Fibroblast of skin of right quadriceps (primary cell): ENCODE results near the gene CST11.
"Not testable (repeated sequence)": the region's sequence is repeated elsewhere in the genome, so short reads cannot be mapped to it uniquely, and the experiment has no call there.

Experiments
- DNase-seq: peaks from one replicate; pipeline ENCODE4 v3.0.0-alpha.2; 2013

The CST11 gene

GRCh38 chr20:23452776-23453175, at the start of gene CST11:
Gene CST11 (minus strand): TSS chr20:23452876. CDS start chr20:23452811, 65 bp downstream.
- no peak for DNase-seq

GRCh38 chr20:23501926-23502325, 49.2 kb upstream of the CST11 start:
- DNase-seq: no peak

- no peak for DNase-seq
Observed at GRCh38 chr20:23497536-23497935, 44.9 kb upstream of the CST11 start.

GRCh38 chr20:23493172-23493772, 40.6 kb upstream of the CST11 start:
- DNase-seq: no peak

GRCh38 chr20:23492292-23492691, 39.6 kb upstream of the CST11 start:
- DNase-seq: no peak

- DNase-seq: no peak
Observed at GRCh38 chr20:23490817-23491216, 38.1 kb upstream of the CST11 start, which contains the start of gene CST8. Gene CST8 (plus strand): TSS chr20:23491117. CDS start chr20:23491668, 551 bp downstream.

GRCh38 chr20:23488996-23489395, 36.3 kb upstream of the CST11 start:
- no peak for DNase-seq

- DNase-seq: no peak
Observed at GRCh38 chr20:23488470-23488869, 35.8 kb upstream of the CST11 start.

GRCh38 chr20:23484081-23484480, 31.4 kb upstream of the CST11 start:
- DNase-seq: no peak

- DNase-seq: no peak
Observed at GRCh38 chr20:23482138-23482537, 29.5 kb upstream of the CST11 start.

- DNase-seq: no peak
Observed at GRCh38 chr20:23479043-23479442, 26.4 kb upstream of the CST11 start.

- no peak for DNase-seq
Observed at GRCh38 chr20:23477223-23477622, 24.5 kb upstream of the CST11 start.

GRCh38 chr20:23476015-23476754, 23.5 kb upstream of the CST11 start:
- no peak for DNase-seq

- no peak for DNase-seq
Observed at GRCh38 chr20:23475395-23475794, 22.7 kb upstream of the CST11 start.

GRCh38 chr20:23473293-23473692, 20.6 kb upstream of the CST11 start:
- not testable (repeated sequence) for DNase-seq

- not testable (repeated sequence) for DNase-seq
Observed at GRCh38 chr20:23472306-23472705, 19.6 kb upstream of the CST11 start.

- not testable (repeated sequence) for DNase-seq
Observed at GRCh38 chr20:23466961-23467360, 14.3 kb upstream of the CST11 start.

- peak; percentile 41 for DNase-seq
Observed at GRCh38 chr20:23461180-23461579, 8.5 kb upstream of the CST11 start.

GRCh38 chr20:23459461-23460150, 6.9 kb upstream of the CST11 start:
- DNase-seq: no peak

- no peak for DNase-seq
Observed at GRCh38 chr20:23456873-23457272, 4.2 kb upstream of the CST11 start.

- DNase-seq: no peak
Observed at GRCh38 chr20:23456409-23456808, 3.7 kb upstream of the CST11 start.

- DNase-seq: no peak
Observed at GRCh38 chr20:23455639-23456038, 3.0 kb upstream of the CST11 start.

- DNase-seq: no peak
Observed at GRCh38 chr20:23454816-23455215, 2.1 kb upstream of the CST11 start.
